NCI-H446 treated with DMSO at 0.1 percent for 48 hours (cell line): Measurements from ENCODE around the gene ADGRA1.
"Not testable (repeated sequence)": the region's sequence is repeated elsewhere in the genome, so short reads cannot be mapped to it uniquely, and the experiment has no call there.

Source experiments
- DNase-seq: peaks from one replicate; lab custom pipeline; 2025; lab: John Stamatoyannopoulos, UW

Gene ADGRA1

DNA sequence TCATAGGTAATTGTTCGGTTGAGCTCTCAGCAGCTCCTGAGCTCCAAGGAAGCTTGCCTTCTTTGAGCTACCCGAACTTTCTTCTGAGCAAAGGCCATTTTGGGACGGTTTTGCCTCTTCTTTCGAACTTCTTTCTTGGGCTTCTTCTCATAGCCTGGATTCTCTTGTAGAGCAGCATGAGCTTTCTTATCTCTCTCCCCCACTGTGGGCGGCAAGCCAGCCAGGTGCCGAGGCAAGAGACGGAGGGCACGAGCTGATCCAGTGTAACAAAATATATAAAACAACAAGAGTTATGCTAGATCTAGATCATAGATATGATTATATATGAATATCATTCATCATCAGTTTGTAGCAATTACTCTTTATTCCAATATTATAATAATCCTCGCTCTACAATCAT lies 55.8 kb downstream of the ADGRA1 start:
- no peak for DNase-seq

DNA sequence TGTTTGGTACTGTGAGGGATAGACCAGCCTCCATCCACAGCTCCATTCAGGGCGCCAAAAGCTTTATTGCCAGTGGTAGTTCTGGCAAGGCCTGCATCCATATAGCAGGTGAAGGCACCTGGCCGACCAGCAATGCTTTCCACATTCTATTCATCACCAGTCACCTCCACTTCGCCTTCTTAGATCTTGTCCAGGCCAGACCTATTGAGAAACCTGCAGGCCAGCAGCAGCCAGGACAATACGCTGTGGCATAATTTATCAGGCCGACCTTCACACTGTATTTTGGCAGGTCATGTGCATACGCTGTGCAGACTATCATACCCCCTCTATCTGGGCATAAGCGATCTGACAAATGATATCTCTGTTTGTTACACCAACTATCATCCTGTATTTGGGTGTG lies 57.0 kb downstream of the ADGRA1 start:
- no peak for DNase-seq

DNA sequence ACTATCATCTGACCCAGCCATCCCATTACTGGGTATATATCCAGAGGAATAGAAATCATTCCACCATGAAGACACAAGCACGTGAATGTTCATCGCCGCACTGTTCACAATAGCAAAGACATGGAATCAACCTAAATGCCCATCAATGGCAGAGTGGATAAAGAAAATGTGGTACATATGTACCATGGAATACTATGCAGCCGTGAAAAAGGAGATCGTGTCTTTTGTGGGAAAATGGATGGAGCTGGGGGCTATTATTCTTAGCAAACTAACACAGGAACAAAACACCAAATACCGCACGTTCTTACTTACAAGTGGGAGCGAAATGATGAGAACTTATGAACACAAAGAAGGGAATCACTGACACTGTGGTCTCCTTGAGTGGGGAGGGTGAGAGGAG lies 62.5 kb downstream of the ADGRA1 start:
- DNase-seq = no peak

DNA sequence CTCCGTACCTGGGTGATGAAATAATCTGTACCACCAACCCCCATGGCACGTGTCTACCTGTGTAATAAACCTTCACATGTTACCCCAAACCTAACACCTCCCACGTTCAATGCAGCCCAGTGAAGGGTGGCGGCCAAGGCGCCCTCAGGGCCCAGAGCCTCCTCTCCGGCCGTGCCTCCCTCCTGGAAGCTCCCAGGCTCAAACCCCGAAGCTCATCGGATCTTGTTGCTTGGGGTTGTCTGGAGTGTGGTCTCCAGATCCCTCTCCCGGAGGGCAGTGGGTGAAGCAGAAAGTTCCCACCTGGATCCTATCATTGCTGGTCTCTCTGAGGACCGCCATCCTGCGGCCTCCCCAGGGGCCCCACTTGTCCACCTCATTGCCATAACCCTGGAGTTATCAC lies 62.9 kb downstream of the ADGRA1 start:
- DNase-seq = no peak

DNA sequence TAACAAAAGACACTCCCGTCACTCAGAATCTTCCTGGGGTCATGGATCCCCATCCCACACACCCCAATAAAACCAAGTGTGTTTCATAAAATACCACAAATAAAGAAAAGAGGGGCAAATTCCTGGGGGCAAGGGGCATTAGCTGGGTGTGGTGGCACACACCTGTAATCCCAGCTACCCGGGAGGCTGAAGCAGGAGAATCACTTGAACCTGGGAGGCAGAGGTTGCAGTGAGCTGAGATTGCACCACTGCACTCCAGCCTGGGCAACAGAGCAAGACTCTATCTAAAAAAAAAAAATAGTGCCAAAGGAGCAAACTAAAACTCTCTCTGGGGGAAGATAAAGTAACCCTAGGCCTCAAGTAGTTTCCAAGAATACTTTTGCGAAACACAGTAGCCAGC lies 63.3 kb downstream of the ADGRA1 start:
- DNase-seq = not testable (repeated sequence)

DNA sequence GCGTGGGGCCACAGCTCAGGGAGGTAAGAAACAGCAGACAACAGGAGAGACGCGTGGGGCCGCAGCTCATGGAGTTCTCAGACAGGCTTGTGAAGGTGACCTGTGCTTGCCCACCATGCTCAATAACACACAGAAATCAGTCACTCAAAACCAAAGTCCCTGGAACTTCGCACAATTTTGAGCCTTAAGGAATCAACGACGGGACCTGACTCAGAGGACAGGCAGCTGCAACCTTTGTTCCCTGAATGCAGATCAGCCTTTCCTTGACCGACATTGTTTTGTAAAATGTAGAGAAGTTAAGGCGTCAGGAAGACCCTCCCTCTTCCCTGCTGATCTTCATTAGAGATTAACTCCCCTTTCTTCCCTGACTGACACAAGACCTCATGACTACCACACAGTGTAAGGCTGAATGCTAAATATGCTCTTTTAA lies 63.8 kb downstream of the ADGRA1 start:
- DNase-seq = no peak

DNA sequence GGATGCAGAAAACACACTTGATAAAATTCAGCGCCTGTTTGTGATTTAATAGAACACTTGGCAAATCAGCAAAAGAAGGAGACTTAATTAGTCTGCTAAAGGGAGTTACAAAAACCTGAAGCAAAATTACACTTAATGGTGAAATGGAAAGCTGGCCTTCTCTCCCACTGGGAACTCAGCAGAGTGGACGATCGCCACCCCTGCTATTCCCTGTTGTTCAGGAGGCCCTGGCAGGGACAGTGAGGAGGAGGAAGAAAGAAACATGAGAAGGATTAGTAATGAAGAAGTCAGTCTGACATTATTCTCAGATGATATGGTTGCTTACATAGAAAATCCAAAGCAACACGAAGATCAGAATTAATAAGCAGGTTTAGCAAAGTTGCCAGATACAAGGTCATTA lies 66.7 kb downstream of the ADGRA1 start:
- no peak for DNase-seq

DNA sequence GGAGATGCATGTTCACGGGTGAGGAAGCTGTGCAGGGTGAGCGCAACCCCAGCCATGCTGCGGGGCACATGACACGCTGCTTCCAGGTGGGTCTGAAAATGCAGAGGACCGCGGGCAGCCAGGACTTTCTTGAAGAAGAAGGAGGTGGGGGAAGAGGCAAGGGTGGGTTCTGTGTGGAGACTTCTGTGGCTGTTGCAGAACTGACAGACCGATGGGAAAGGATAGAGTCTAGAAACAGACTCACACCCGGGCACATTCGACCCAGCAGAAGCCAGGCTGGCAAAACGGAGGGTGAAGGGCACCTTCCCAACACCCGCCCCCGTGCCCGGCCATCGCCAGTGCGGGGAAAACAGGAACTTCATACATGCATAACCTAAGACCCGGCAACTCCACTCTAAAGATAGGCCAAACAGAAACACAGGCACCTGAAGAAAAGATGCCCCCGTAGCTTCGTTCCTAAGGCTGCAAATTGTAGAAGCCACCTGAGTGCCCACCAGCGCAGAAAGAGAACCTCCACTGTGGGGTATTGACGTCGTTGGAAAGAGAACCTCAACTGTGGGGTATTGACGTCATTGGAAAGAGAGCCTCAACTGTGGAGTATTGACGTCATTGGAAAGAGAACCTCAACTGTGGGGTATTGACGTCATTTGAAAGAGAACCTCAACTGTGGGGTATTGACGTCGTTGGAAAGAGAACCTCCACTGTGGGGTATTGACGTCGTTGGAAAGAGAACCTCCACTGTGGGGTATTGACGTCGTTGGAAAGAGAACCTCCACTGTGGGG lies 67.5 kb downstream of the ADGRA1 start:
- DNase-seq = no peak

DNA sequence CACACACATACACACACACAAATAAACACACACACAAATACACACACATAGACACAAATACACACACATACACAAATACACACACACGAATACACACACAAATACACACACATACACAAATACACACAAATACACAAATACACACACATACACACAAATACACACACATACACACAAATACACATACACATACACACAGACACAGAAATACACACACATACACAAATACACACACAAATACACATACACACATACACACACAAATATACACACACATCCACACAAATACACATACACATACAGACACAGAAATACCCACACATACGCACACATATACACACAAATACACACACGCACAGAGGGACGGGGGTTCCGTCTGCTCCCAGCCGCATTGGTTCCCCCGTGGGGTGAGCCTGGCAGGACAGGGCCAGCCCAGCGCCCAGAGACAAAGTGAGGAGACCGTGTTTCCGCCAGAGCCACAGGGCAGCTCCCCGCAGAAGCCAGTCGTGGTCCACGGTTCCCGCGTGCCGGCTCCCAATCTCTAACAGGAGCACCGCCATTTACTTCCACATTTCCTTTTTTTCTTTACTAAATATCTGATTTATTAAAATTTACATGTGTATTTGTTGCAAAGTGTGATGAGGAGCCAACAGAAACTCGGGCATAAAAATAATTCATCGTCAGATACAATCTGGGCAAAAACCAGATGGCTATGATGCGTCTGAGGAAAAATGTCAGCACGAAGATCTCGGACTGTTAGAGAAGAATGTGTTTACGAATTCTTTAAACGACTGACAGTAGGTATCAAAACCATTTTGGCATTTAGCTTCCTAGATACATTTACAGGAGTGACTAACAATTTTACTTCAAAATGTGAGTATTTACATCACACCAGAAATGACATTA lies 69.2 kb downstream of the ADGRA1 start:
- no peak for DNase-seq

DNA sequence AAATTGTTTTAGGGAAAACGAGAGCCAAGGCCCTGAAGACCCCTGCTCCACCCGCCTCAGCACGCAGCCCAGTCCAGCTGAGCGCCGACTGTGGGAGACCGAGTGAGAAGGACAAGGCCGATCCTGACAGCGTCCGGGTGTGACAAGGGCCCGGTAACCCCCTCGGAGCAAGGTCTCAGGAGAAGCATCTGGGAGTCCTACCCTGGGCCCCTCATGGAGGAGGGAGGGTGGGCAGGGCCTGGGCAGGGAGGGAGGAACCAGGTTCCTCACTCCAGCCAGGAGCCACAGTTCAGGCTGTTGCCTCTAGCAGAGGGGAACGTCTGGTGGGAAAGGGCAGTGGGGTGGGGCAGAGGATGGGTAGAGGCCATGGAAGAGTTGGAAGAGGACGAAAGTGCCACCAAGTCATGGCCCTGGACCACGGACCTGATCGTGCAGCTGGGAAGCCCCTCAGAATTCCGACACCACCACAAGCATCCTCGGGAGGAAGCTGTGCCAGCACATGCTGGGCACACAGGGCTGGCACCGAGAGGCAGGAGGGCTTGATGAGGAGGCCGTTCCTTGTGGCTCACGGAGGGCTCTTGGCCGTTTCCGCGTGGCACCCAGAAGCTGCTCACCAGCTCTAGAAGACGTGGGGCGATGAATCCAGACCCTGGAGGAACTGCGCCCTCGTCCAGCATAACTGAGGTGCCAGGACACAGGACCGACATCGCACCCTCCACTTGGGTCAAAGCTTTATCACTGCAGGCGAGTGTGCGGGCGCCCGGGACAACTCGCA lies 70.1 kb downstream of the ADGRA1 start:
- no peak for DNase-seq

DNA sequence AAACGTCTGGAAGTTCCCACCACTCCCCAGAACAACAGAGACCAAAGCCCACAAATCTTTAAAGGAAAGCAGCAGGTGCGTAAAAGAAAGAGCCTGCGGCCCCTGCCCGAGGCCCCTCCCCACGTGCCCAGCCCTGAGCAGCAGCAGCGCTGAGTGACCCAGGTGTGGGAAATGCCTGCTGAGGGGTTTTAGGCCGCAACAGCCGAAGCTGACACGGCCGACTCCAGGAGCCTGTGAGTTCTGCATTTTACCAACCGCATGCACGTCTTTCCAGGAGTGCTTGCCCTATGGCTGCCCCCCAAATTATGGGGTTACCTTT lies 70.7 kb downstream of the ADGRA1 start:
- no peak for DNase-seq

DNA sequence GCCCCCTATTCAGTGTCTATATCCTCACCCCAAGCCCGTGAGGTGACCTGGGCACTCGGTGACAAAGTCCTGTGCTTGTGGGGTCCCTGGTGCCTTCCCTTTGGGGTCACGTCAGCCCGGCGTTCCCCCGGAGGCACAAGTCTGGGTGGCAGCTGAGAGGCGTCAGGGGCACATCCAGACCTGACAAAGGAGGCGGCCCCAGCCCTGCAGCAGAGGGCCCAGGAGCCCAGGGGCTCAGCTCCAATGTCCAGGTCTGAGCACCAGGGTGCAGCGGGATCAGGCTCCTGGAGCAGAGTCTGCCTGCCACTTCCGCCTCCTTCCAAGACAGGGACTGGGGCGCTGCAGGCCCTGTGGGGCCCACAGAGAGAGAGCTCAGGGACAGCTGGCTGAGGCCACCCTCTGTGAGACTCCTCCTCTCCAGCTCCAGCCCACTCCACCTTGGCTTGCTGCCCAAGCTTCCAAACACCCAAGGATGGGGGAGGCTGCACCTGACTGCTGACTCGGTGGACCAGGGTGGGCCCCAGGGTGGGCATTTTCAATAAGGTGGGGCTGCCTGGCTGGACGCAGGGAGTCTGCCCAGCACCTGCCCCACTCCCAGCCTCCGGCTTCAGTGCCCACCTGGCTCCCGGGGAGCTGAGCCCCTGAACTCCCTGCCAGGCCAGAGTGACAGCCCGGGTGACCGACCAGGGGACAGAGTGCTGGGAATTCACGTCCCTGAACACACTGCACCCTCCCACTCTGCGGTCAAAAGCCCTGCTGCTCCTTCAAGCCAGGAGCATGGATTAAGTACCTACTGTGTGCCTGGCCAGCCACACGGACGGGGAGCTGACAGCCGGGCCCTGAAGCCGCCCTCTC lies 71.3 kb downstream of the ADGRA1 start:
- DNase-seq = no peak

DNA sequence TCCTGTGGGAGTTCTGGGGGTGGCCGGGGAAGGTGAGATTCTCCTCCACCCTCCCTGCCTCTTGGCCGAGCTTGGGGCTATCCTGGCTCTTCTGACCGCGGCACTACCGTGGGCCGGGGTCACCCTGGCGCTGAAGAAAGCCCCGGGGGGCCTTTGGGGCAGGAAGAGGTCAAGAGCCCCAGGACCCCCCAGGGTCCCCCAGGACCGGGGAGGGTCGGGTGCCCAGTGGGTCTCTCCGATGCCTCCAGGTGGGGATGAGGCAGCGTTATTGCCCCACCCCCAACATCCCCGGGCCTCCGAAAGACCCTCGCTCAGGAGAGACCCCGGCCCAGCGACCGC lies 71.9 kb downstream of the ADGRA1 start:
- no peak for DNase-seq

DNA sequence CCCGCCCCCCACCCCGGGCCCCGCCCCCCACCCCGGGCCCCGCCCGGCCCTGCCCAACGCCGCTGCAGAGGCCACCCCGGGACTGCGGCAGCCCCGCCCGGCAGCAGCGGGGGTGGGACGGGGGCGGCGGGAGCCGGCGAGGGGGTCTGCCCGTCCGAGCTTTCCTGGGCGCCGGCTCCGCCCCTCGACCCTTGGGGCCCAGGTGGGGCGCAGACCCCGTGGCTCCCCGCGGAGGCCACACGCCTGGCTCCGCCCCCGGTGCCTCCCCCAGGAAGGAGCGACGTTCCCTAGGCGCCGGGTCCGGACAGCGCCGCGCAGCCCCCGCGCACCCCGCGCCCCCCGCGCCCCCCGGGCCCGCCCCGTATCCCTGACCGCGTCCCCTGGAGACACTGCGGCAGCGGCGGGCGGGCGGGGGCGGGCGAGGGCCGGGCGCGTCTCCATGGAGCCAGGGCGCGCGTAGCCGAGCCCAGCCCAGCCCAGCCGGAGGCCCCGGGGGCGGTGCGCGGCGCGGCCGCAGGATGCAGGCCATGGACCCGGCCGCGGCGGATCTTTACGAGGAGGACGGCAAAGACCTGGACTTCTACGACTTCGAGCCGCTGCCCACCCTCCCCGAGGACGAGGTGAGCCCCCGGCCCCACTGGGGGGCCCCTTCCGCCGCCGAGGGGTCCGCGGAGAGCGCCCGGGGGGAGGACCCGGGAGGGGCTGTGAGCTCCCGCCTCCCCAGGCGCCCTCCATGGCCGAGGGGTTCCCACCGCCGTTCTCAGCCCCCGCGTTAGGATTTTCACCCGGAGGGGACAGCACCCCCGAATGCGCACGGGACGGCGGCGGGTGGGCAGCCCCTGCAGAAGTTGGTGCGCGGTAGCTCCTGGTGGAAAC lies 72.5 kb downstream of the ADGRA1 start, which contains the start of gene KNDC1:
KNDC1 (plus strand) TSS at position 270 of the 876 bp plus-strand sequence; CDS start at position 519, 249 bp downstream.
- DNase-seq = no peak

DNA sequence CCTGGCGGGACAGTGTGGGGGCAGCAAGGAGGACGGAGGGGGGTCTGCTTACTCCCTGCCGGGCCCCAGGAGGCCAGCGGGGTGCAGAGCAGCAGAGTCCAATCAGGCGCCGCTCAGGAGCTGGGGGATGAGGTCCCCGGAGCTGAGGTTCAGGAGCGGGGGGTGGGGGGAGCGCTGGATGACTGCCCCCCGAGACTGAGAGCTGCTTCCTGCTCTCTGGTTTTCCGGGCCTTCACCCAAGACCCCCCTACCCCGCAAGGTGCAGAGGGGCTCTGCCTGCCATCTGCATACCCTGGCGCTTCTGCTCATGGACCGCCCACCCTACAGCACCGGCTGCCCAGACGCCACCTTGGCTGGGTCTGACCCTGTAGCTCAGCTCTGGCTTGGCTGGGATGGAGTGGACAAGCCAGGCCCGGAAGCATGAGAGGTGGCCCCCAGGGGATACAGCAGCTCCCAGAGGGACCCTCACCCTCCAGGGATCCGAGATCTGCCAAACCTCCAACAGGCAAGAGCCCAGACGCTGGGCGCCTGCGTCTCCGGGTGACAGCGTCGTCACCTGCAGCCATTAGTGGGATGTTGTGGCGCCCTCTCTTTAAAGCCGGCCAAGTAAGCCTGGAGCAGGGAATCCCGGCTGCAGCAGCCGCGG lies 73.2 kb downstream of the ADGRA1 start:
- no peak for DNase-seq

DNA sequence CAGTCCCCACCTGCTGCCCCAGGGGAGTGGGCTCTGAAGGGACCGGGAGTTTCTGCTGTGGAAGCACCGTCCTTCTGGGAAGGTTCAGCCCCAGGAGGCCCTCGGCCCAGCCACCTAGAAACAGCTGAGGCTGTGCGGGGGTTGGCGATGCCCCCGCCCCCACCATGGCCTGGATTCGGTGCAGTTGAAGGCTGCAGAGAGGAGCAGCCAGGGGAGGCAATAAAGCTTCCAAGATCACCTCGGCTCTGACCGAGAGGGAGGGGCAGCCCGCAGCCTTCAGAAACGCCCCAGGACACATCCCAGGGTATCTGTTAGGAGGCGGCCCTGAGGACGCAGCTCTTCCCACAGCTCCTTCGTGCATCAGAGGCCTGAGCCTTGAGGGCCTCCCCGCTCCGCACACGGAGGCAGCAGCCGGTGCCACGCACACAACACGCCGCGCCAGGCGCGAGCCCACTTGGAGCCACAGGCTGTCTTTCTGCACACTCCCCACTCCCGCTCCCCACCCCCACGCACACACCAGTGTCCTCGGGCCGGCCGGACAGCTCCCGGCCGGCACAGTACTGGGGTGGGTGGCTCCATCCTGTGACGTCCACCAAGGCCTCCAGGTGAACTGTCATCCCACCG lies 73.9 kb downstream of the ADGRA1 start:
- no peak for DNase-seq

DNA sequence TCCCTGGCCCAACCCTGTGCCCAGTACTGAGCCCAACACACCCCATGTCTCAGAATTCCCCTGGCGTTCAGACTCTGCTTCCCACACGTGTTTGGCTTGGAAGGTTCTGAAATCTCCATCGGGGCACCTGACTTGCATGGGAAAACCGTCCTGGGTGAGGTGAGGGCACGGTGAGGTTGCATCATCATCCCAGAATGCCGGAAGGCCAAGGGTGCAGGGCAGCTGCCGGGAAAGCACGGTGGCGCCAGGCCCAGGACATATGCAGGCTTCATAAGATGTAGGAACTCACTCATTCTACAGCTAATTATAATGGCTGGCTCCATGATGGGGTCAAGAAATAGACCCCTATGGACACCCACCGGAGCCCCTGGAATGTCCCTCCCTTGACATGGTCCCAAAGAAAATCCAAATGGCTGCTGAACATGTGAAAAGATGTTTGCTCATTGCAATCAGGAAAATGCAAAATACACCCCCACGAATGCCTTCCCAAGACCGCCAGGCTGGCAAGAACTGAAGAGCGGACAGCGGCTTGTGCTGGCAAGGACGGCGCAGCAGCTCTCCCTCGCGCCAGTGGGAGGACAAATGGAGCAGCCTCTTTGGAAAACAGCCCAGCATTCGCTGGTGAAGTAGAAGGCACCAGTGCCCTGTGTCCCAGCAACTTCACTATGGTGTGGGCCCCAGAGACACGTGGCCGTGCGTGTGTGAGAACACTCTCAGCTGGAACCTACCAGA lies 74.6 kb downstream of the ADGRA1 start:
- no peak for DNase-seq

DNA sequence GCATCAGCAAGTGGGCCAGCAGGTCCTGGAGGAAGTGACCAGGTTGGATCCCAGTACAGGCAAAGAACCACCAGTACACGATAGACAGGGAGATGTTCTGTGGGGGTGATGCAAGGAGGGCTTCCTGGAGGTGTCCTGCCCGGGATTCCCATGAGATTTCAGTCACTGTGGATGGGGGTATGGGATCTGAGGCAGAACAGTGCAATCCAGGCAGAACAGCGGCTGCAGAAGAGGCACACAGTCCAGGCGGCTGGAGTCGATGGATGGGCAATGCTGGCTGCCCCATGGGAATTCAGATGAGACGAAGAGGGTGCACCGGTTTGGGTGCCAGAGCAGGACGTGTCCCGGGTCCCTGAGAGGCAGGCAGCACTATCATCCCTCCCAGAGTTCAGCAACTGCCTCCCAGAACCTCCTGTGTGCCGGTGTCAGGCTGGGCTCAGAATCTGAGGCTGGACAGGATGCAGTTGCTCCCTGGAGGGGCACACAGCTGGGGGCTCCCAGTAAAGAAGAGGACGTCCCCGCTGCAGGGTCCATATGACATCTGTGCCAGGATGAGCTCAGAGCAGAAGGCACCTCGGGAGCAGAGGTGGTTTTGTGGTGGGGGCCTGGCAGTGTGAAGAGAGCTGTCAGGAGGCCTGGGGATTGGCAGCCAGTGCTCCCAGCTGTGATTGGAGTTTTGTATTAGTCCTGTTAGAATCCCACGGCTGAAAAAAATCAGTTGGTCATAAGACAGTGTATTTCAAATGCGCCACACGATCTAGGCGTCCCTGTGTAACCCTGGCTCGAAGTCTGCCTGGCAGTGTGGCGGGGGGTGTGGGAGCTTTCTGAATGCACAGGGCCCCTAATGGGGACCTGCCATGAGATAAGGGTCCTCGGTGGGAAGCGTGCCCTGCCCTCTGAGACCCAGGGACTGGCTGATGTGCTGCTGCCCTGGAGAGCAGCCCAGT lies 75.5 kb downstream of the ADGRA1 start:
- DNase-seq = no peak
